CD14-positive monocyte (primary cell): ENCODE data around the gene NFE2L1. TPM values are rescaled to one million over a fixed set of nuclear protein-coding genes. Genes with fewer than 3 reads are reported as not detected.

Experiments
- DNase-seq, 3 donors: peaks; one replicate each; pipeline ENCODE4 v3.0.0-alpha.2; 2011 to 2022
- H2AFZ ChIP-seq: 2 replicates; pipeline ENCODE4 v1.6.0; 2012; ENCODE audit warnings: mild to moderate bottlenecking, low read depth, low read length, inconsistent platforms; ENCODE audit not compliant: insufficient read depth, poor library complexity, severe bottlenecking
- H3K27ac ChIP-seq, 2 donors: 1 replicate in 1 of 2; 2 replicates in 1 of 2; pipeline ENCODE4 v1.5.1; 2012 to 2013; ENCODE audit warnings: low read length in 2 of 2, control low read depth in 1 of 2, inconsistent platforms in 1 of 2, low read depth in 1 of 2, mild to moderate bottlenecking in 1 of 2
- H3K27me3 ChIP-seq, 2 donors: one replicate each; pipeline versions ENCODE4 v1.6.0 to v1.6.1; 2011 to 2013; ENCODE audit warnings: low read length in 2 of 2; ENCODE audit not compliant: control insufficient read depth in 2 of 2, insufficient read depth in 2 of 2
- H3K36me3 ChIP-seq, 2 donors: replicated peaks in 1 of 2; 1 replicate in 1 of 2; 2 replicates in 1 of 2; pipeline versions ENCODE4 v1.5.1 to v1.6.1; 2012 to 2013; ENCODE audit warnings: low read length in 2 of 2, control low read depth in 1 of 2, inconsistent platforms in 1 of 2, mild to moderate bottlenecking in 1 of 2; ENCODE audit not compliant: insufficient read depth in 2 of 2, control insufficient read depth in 1 of 2
- H3K4me1 ChIP-seq, 2 donors: 1 replicate in 1 of 2; 2 replicates in 1 of 2; pipeline versions ENCODE4 v1.5.1 to v1.6.1; 2012 to 2013; ENCODE audit warnings: low read length in 2 of 2, control low read depth in 1 of 2, inconsistent platforms in 1 of 2, mild to moderate bottlenecking in 1 of 2, moderate library complexity in 1 of 2; ENCODE audit not compliant: insufficient read depth in 2 of 2, control insufficient read depth in 1 of 2
- H3K4me2 ChIP-seq: replicated peaks from 2 replicates; pipeline ENCODE3; 2012; ENCODE audit warnings: low read length, moderate library complexity, mild to moderate bottlenecking; ENCODE audit not compliant: poor library complexity, severe bottlenecking; ENCODE audit errors: extremely low read depth
- H3K4me3 ChIP-seq, 3 experiments: fragments of 200-600 bp in 1 of 3; sonication (generic) in 1 of 3; replicated peaks in 1 of 3; 1 replicate in 2 of 3; 2 replicates in 1 of 3; pipeline ENCODE4 v1.5.1; 2011 to 2013; ENCODE audit warnings: low read length in 3 of 3, mild to moderate bottlenecking in 3 of 3, control low read depth in 2 of 3, low read depth in 2 of 3, inconsistent platforms in 1 of 3, moderate library complexity in 1 of 3
- H3K79me2 ChIP-seq: 2 replicates; pipeline ENCODE4 v1.6.0; 2012; ENCODE audit warnings: mild to moderate bottlenecking, control low read depth, inconsistent platforms, low read length, moderate library complexity; ENCODE audit not compliant: insufficient read depth
- H3K9ac ChIP-seq: 2 replicates; pipeline ENCODE4 v1.6.0; 2017; ENCODE audit warnings: low read length, mild to moderate bottlenecking; ENCODE audit not compliant: insufficient read depth, poor library complexity, severe bottlenecking
- H3K9me3 ChIP-seq, 2 donors: replicated peaks in 1 of 2; 1 replicate in 1 of 2; 2 replicates in 1 of 2; pipeline versions ENCODE4 v1.5.1 to v1.6.1; 2012 to 2013; ENCODE audit warnings: low read length in 2 of 2, control low read depth in 1 of 2; ENCODE audit not compliant: control insufficient read depth in 1 of 2, insufficient read depth in 1 of 2
- H4K20me1 ChIP-seq: 2 replicates; pipeline ENCODE4 v1.6.0; 2012; ENCODE audit warnings: mild to moderate bottlenecking, low read length, control low read depth, moderate library complexity; ENCODE audit not compliant: insufficient read depth
- H3K27ac Mint-ChIP-seq, 7 donors: one replicate each; pipeline ENCODE4 v1.8.0; 2020; ENCODE audit warnings: mild to moderate bottlenecking in 7 of 7, mixed read lengths in 7 of 7, moderate library complexity in 6 of 7, inconsistent platforms in 2 of 7
- H3K27me3 Mint-ChIP-seq, 3 donors: one replicate each; pipeline ENCODE4 v1.8.0; 2021 to 2022; ENCODE audit warnings: low read depth in 3 of 3, mild to moderate bottlenecking in 3 of 3, mixed read lengths in 3 of 3, moderate library complexity in 3 of 3, inconsistent platforms in 1 of 3
- H3K36me3 Mint-ChIP-seq, 2 donors: one replicate each; pipeline ENCODE4 v1.8.0; 2020; ENCODE audit warnings: mixed read lengths in 2 of 2, inconsistent platforms in 1 of 2, mild to moderate bottlenecking in 1 of 2
- H3K4me1 Mint-ChIP-seq: one replicate; pipeline ENCODE4 v1.8.0; 2020; ENCODE audit warnings: mild to moderate bottlenecking, mixed read lengths
- H3K4me3 Mint-ChIP-seq, 2 donors: one replicate each; pipeline ENCODE4 v1.8.0; 2020; ENCODE audit warnings: mild to moderate bottlenecking in 2 of 2, mixed read lengths in 2 of 2, moderate library complexity in 1 of 2
- H3K9me3 Mint-ChIP-seq, 7 donors: one replicate each; pipeline ENCODE4 v1.8.0; 2020 to 2022; ENCODE audit warnings: mixed read lengths in 7 of 7, mild to moderate bottlenecking in 6 of 7, moderate library complexity in 6 of 7, inconsistent platforms in 2 of 7
- CTCF ChIP-seq: fragments of 200-600 bp; IDR thresholded peaks from one replicate; pipeline ENCODE4 v1.8.0; 2022; ENCODE audit warnings: antibody characterized with exemption, mild to moderate bottlenecking
- WGBS: methylation state at CpG from one replicate; pipeline ENCODE4 v1.1.5; 2013; ENCODE audit warnings: missing lambda C conversion rate; ENCODE audit not compliant: insufficient coverage; 5-methylcytosine and 5-hydroxymethylcytosine counted together
- intact Hi-C, 2 donors: fragments of 100-400 bp; cut with micrococcal nuclease; formaldehyde crosslinking; loops; one replicate each; pipeline versions ENCODE4 v1.15.0 to v1.15.1; 2023
- polyA plus RNA-seq, 3 donors: library from polyadenylated mRNA; depleted of rRNA in 1 of 3; unstranded in 2 of 3; stranded (reverse) in 1 of 3; fragments of 300-500 nt in 2 of 3; fragments of >200 nt in 1 of 3; fragmentation: Illumina TruSeq in 2 of 3; gene quantifications; 1 replicate in 2 of 3; 2 replicates in 1 of 3; pipeline ENCODE4 v1.2.3, GENCODE V29; 2012 to 2021

The NFE2L1 gene
- polyA plus RNA-seq, 3 donors, result 2.8 to 27.0 (median 7.1) TPM

DNA sequence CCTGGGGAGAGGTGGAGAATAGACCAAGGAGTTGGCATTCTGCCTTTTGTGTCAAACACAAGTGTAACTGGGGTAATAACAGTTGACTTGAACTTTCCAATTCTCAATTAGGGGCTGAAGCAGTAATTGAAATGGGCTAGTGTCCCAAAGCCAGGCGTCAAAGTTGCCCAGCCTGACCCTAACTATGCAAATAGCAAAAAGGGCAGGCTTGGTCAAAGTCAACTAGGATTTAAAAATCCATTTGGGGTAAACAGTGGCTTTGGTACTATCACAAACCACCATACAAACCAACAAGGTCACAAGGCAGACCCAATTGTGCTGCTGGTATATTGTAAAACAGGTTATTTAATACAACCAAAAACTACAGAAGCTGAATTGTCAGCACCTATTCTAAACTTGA, 18.0 kb downstream of the NFE2L1 start:
- no peak overlapping the region for H3K9ac ChIP-seq

GRCh38 chr17:48066656-48067055, 18.5 kb downstream of the NFE2L1 start:
- Histone ChIP-seq H3K27ac (no peak overlapping the region), H3K9me3 (no peaks in the 10 kb centered on the region), H3K4me3 (no peak overlapping the region), H3K36me3 (peaks cover 62 to 97% of the 10 kb centered on the region in 2 donors), H3K79me2 (no peaks in the 10 kb centered on the region), H3K4me1 (no peaks in the 10 kb centered on the region), H3K9ac (no peak overlapping the region), H4K20me1 (peaks cover 11% of the 10 kb centered on the region), H2AFZ (no peak overlapping the region), H3K27me3 (no peaks in the 10 kb centered on the region), H3K4me2 (no peak overlapping the region)
- WGBS, result 100% methylated on average over 1 of the region's 1 CpG
- Mint-ChIP-seq H3K4me1 (peaks cover 3% of the 10 kb centered on the region), H3K36me3 (peaks cover 67 to 84% of the 10 kb centered on the region in 2 donors), H3K27me3 (peaks cover 0 to 3% (median 1%) of the 10 kb centered on the region in 3 donors), H3K9me3 (no peaks in the 10 kb centered on the region), H3K27ac (no peak overlapping the region), H3K4me3 (no peak overlapping the region)
- intact Hi-C loops, result no loop called here
- DNase-seq, result no peak
- no peak for TF ChIP-seq CTCF

More for the DNA sequence above, 18.0 kb downstream of the NFE2L1 start:
- Histone ChIP-seq H3K4me3 (no peak overlapping the region), H3K9me3 (no peaks in the 10 kb centered on the region), H3K79me2 (no peaks in the 10 kb centered on the region), H3K4me1 (no peaks in the 10 kb centered on the region), H3K36me3 (peaks cover 62 to 97% of the 10 kb centered on the region in 2 donors), H2AFZ (no peak overlapping the region), H3K4me2 (no peak overlapping the region), H3K27me3 (no peaks in the 10 kb centered on the region), H4K20me1 (peaks cover 15% of the 10 kb centered on the region), H3K27ac (no peak overlapping the region)
- no CpG with 5 or more reads among the region's 1 CpG for WGBS
- Mint-ChIP-seq H3K9me3 (no peaks in the 10 kb centered on the region), H3K27ac (no peak overlapping the region), H3K27me3 (peaks cover 0 to 3% (median 1%) of the 10 kb centered on the region in 3 donors), H3K36me3 (peaks cover 69 to 84% of the 10 kb centered on the region in 2 donors), H3K4me3 (no peak overlapping the region), H3K4me1 (peaks cover 3% of the 10 kb centered on the region)
- no peak for TF ChIP-seq CTCF
- no peak for DNase-seq
- intact Hi-C loops, result no loop called here
